Neutrophil (primary cell): ENCODE data around the gene NHS.

Experiments used
- H3K27ac ChIP-seq: fragments of 200-600 bp; sonication (generic); 2 replicates; pipeline ENCODE4 v1.5.1; 2016; ENCODE audit warnings: mild to moderate bottlenecking, moderate library complexity
- H3K27me3 ChIP-seq: fragments of 200-600 bp; sonication (generic); 2 replicates; pipeline ENCODE4 v1.6.0; 2016; ENCODE audit warnings: mild to moderate bottlenecking
- H3K36me3 ChIP-seq: fragments of 200-600 bp; sonication (generic); 2 replicates; pipeline ENCODE4 v1.5.1; 2017
- H3K4me1 ChIP-seq, 2 experiments: fragments of 200-600 bp in 1 of 2; sonication (generic) in 1 of 2; 1 replicate in 1 of 2; 2 replicates in 1 of 2; pipeline versions ENCODE4 v1.5.1 to v1.6.1; 2013 to 2016; ENCODE audit warnings: low read depth in 1 of 2, low read length in 1 of 2, mild to moderate bottlenecking in 1 of 2, moderate library complexity in 1 of 2; ENCODE audit not compliant: control insufficient read depth in 1 of 2, insufficient read depth in 1 of 2
- H3K4me3 ChIP-seq, 2 experiments: fragments of 200-600 bp in 1 of 2; sonication (generic) in 1 of 2; 1 replicate in 1 of 2; 2 replicates in 1 of 2; pipeline ENCODE4 v1.5.1; 2013 to 2016; ENCODE audit warnings: low read depth in 1 of 2, low read length in 1 of 2, mild to moderate bottlenecking in 1 of 2, moderate library complexity in 1 of 2
- H3K9me3 ChIP-seq: fragments of 200-600 bp; sonication (generic); 2 replicates; pipeline ENCODE4 v1.5.1; 2016
- CTCF ChIP-seq: fragments of 200-600 bp; sonication (generic); IDR thresholded peaks from 2 replicates; pipeline ENCODE4 v1.5.1; 2016; ENCODE audit warnings: antibody characterized with exemption

NHS gene

GRCh38 chrX:17738737-17739535 is 363.9 kb downstream of the NHS start:
- Histone ChIP-seq H3K27ac (no peak overlapping the region), H3K27me3 (peaks cover 55% of the 10 kb centered on the region), H3K4me1 (peaks cover 16 to 20% of the 10 kb centered on the region in 2 experiments), H3K4me3 (peak overlapping the region; percentile 68 to 71), H3K36me3 (no peaks in the 10 kb centered on the region), H3K9me3 (no peaks in the 10 kb centered on the region)
- TF ChIP-seq CTCF = no peak

GRCh38 chrX:17740137-17741122 is 365.4 kb downstream of the NHS start:
- H3K4me3 ChIP-seq = no peak overlapping the region
- no peaks in the 10 kb centered on the region for H3K9me3 ChIP-seq

GRCh38 chrX:17741123-17741511 is 366.1 kb downstream of the NHS start:
- TF ChIP-seq CTCF = no peak
- H3K27ac ChIP-seq = no peak overlapping the region

More at GRCh38 chrX:17740137-17741122, 365.4 kb downstream of the NHS start:
- no peak for TF ChIP-seq CTCF
- Histone ChIP-seq H3K27ac (no peak overlapping the region), H3K36me3 (no peaks in the 10 kb centered on the region), H3K4me1 (peaks cover 16 to 20% of the 10 kb centered on the region in 2 experiments), H3K27me3 (peaks cover 55% of the 10 kb centered on the region)

GRCh38 chrX:17743913-17744312 is 368.9 kb downstream of the NHS start:
- no peaks in the 10 kb centered on the region for H3K9me3 ChIP-seq
- no peak overlapping the region for H3K4me3 ChIP-seq
- no peak for TF ChIP-seq CTCF
- no peaks in the 10 kb centered on the region for H3K4me1 ChIP-seq
- no peaks in the 10 kb centered on the region for H3K36me3 ChIP-seq
- H3K27ac ChIP-seq = no peak overlapping the region
- H3K27me3 ChIP-seq = peaks cover 35% of the 10 kb centered on the region

More at GRCh38 chrX:17741123-17741511, 366.1 kb downstream of the NHS start:
- Histone ChIP-seq H3K4me1 (peaks cover 16% of the 10 kb centered on the region in 2 experiments), H3K9me3 (no peaks in the 10 kb centered on the region), H3K36me3 (no peaks in the 10 kb centered on the region), H3K4me3 (no peak overlapping the region), H3K27me3 (peaks cover 55% of the 10 kb centered on the region)

- TF ChIP-seq CTCF = no peak
- Histone ChIP-seq H3K27me3 (peaks cover 24% of the 10 kb centered on the region), H3K4me1 (no peaks in the 10 kb centered on the region), H3K9me3 (no peaks in the 10 kb centered on the region), H3K36me3 (no peaks in the 10 kb centered on the region), H3K27ac (no peak overlapping the region), H3K4me3 (no peak overlapping the region)
These were observed 370.0 kb downstream of the NHS start for GRCh38 chrX:17744896-17745523.
